Panc1 (cell line): ENCODE results near the gene SCYGR3. TPM values are rescaled to one million over a fixed set of nuclear protein-coding genes. Genes with fewer than 3 reads are reported as not detected.

Experiments used
- ATAC-seq: fragments of 200-7000 bp; cut with Tn5 transposase; 2 replicates; pipeline ENCODE4 v1.9.1; 2020; ENCODE audit warnings: mild to moderate bottlenecking, moderate library complexity
- BruUV-seq: library from RNA; stranded (reverse); fragments of 400-500 nt; replicated peaks from 2 replicates; lab custom pipeline; 2021; lab: Mats Ljungman, UMichigan
- CTCF ChIA-PET: fragments of 300-600 bp; sonication (Branson Sonifier 250); formaldehyde crosslinking; loops from one replicate; lab custom pipeline; 2022; ENCODE audit warnings: antibody characterized with exemption; lab: Charles Lee
- POLR2A ChIA-PET: fragments of 300-600 bp; sonication (Branson Sonifier 250); formaldehyde crosslinking; loops from one replicate; lab custom pipeline; 2022; ENCODE audit warnings: antibody characterized with exemption; lab: Charles Lee
- DNase-seq: peaks from one replicate; pipeline ENCODE4 v3.0.0-alpha.2; 2010; ENCODE audit warnings: low read depth, low spot score
- H3K27ac ChIP-seq: 2 replicates; pipeline ENCODE4 v1.5.1; 2011; ENCODE audit warnings: mild to moderate bottlenecking, low read length, inconsistent platforms
- H3K27me3 ChIP-seq: fragments of 200-500 bp; sonication (Bioruptor generic); 2 replicates; pipeline ENCODE4 v1.6.0; 2014; ENCODE audit warnings: low read length, inconsistent platforms; ENCODE audit not compliant: control insufficient read depth, insufficient read depth
- H3K36me3 ChIP-seq: fragments of 200-500 bp; sonication (Bioruptor generic); 2 replicates; pipeline ENCODE4 v1.5.1; 2014; ENCODE audit warnings: inconsistent platforms, mild to moderate bottlenecking, low read length, moderate library complexity; ENCODE audit not compliant: control insufficient read depth, insufficient read depth
- H3K4me1 ChIP-seq: 2 replicates; pipeline ENCODE4 v1.5.1; 2011; ENCODE audit warnings: inconsistent platforms, mild to moderate bottlenecking, low read length, moderate library complexity; ENCODE audit not compliant: control insufficient read depth, insufficient read depth
- H3K4me3 ChIP-seq, 2 experiments: 2 replicates each; pipeline ENCODE4 v1.5.1; 2011 to 2012; ENCODE audit warnings: low read depth in 2 of 2, low read length in 2 of 2, mild to moderate bottlenecking in 2 of 2, inconsistent platforms in 1 of 2, moderate library complexity in 1 of 2
- H3K9me3 ChIP-seq: fragments of 200-500 bp; sonication (Bioruptor generic); 2 replicates; pipeline ENCODE4 v1.5.1; 2014; ENCODE audit warnings: low read depth, mild to moderate bottlenecking, inconsistent platforms, low read length, moderate library complexity; ENCODE audit not compliant: control insufficient read depth, insufficient read depth
- CTCF ChIP-seq: fragments of 450-650 bp; IDR thresholded peaks from 2 replicates; pipeline ENCODE4 v1.5.1; 2017; ENCODE audit warnings: mild to moderate bottlenecking
- POLR2AphosphoS5 ChIP-seq: IDR thresholded peaks from 2 replicates; pipeline ENCODE4 v1.6.1; 2012; ENCODE audit warnings: mild to moderate bottlenecking, low read depth, low read length, moderate library complexity
- SIN3A ChIP-seq: IDR thresholded peaks from 2 replicates; pipeline ENCODE4 v1.6.1; 2012; ENCODE audit warnings: low read depth, mild to moderate bottlenecking, low read length, moderate library complexity, borderline replicate concordance; ENCODE audit not compliant: insufficient read depth
- TCF7L2 ChIP-seq: IDR thresholded peaks from 2 replicates; pipeline ENCODE4 v1.6.1; 2011; ENCODE audit warnings: mild to moderate bottlenecking, low read depth, low read length, inconsistent platforms
- in situ Hi-C: cut with HindIII; loops from 2 replicates; pipeline ENCODE4 v1.10.0; 2016; ENCODE audit warnings: low sequenced_read_pairs, low pct_unique_long_range_greater_than_20kb
- intact Hi-C: fragments of 100-400 bp; cut with micrococcal nuclease; formaldehyde crosslinking; loops from one replicate; pipeline ENCODE4 v1.10.0; 2022; ENCODE audit not compliant: unreplicated experiment
- total RNA-seq: library from RNA; stranded (reverse); gene quantifications from one replicate; pipeline ENCODE4 v1.2.1, GENCODE V29; 2021; ENCODE audit not compliant: unreplicated experiment
- TF ChIP-seq, protein P1 (sequence below), 2 experiments: IDR thresholded peaks; 2 replicates each; pipeline ENCODE4 v1.6.1; 2011 to 2012; ENCODE audit warnings: low read depth in 2 of 2, control low read depth in 1 of 2, low read length in 1 of 2, mild to moderate bottlenecking in 1 of 2, moderate library complexity in 1 of 2; ENCODE audit not compliant: insufficient read depth in 1 of 2

SCYGR3 gene
- total RNA-seq, 1 experiment from 2014 or later = not detected

DNA sequence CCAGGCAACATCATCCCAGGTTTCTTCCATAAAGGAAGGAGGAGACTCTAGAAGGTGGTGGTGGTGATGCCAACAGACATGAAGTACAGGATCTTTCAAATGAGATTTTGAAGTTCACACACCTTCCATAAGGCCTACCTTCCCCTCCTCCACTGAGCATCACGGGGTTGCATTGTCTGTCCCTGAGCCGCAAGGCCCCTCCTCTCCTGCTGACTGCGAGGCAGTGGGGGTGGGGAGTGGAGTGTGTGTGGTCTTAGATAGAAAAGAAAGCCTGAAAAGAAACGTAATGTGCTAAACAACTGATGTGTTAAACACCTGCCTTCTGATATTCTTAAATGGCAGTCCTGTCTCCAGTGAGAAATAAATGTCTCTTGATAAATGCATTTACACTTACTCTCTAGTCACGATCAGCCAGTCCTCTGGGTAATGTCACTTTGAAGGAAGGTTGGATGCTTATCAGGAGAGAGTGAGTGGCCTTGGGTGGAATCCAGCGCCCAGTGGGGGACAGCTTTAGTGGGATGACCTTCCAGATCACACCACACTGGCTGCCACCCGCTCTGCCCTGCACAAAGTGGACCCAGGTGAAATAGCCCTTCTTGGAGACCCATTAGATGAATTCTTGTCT lies 46.5 kb upstream of the SCYGR3 start:
- Histone ChIP-seq H3K9me3 (no peaks in the 10 kb centered on the region), H3K27me3 (no peaks in the 10 kb centered on the region), H3K36me3 (no peaks in the 10 kb centered on the region), H3K4me1 (no peaks in the 10 kb centered on the region), H3K27ac (no peak overlapping the region), H3K4me3 (no peak overlapping the region)
- no peak for DNase-seq
- no TSS peak for BruUV-seq
- TF ChIP-seq SIN3A (no peak), POLR2AphosphoS5 (no peak), TCF7L2 (no peak), CTCF (no peak)
- TF ChIP-seq, protein P1, sequence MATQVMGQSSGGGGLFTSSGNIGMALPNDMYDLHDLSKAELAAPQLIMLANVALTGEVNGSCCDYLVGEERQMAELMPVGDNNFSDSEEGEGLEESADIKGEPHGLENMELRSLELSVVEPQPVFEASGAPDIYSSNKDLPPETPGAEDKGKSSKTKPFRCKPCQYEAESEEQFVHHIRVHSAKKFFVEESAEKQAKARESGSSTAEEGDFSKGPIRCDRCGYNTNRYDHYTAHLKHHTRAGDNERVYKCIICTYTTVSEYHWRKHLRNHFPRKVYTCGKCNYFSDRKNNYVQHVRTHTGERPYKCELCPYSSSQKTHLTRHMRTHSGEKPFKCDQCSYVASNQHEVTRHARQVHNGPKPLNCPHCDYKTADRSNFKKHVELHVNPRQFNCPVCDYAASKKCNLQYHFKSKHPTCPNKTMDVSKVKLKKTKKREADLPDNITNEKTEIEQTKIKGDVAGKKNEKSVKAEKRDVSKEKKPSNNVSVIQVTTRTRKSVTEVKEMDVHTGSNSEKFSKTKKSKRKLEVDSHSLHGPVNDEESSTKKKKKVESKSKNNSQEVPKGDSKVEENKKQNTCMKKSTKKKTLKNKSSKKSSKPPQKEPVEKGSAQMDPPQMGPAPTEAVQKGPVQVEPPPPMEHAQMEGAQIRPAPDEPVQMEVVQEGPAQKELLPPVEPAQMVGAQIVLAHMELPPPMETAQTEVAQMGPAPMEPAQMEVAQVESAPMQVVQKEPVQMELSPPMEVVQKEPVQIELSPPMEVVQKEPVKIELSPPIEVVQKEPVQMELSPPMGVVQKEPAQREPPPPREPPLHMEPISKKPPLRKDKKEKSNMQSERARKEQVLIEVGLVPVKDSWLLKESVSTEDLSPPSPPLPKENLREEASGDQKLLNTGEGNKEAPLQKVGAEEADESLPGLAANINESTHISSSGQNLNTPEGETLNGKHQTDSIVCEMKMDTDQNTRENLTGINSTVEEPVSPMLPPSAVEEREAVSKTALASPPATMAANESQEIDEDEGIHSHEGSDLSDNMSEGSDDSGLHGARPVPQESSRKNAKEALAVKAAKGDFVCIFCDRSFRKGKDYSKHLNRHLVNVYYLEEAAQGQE (IDR thresholded peaks at IDR 0.05; ENCODE audit: insufficient read depth in 1 of 2, low read depth in 2 of 2, low read length in 1 of 2) = no peak
- no peak for ATAC-seq
- CTCF ChIA-PET = no interaction called here
- in situ Hi-C loops (no loop called here), intact Hi-C loops (no loop called here)
- POLR2A ChIA-PET = no interaction called here

DNA sequence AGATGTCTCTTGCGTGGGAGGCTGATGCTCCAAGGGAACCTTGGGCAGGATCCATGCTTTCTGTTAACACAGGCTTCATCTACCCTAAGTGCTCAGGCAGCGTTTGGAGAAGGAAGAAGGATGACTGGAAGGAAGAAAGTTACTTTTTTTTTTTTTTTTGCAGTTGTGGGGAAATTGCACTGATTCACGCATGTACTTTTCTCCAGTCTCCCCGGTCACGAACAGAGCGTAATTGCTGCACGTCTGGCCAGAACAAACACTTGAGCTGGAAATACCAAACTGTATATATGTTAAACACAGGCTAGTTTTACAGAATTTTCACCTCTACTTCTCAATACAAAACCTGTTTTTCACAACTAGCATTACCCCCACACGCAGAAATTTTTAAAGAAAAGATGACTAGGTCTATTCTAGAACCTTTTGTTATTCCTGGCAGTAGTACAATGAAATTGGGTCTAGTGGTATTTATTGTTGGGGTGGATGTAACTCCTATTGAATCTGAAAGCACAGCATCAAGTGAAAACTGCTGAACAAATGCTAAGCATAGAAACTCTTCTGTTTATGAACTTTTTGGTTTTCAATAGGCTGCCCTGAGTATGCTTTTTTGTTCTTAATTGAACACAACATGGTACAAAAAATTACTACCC lies 42.7 kb upstream of the SCYGR3 start:
- intact Hi-C loops (loop anchor here (10.0 kb wide), 1 partner anchor 253 kb away; no protein-coding TSS in a partner anchor), in situ Hi-C loops (no loop called here)
- Histone ChIP-seq H3K4me1 (no peaks in the 10 kb centered on the region), H3K9me3 (no peaks in the 10 kb centered on the region), H3K4me3 (no peak overlapping the region), H3K36me3 (no peaks in the 10 kb centered on the region), H3K27ac (no peak overlapping the region), H3K27me3 (no peaks in the 10 kb centered on the region)
- BruUV-seq = no TSS peak
- CTCF ChIA-PET = interaction anchor here (1.0 to 2.0 kb wide), 3 partner anchors 8 to 109 kb away, joined by 3 to 33 read pairs (median 6); no protein-coding TSS in a partner anchor
- no peak for ATAC-seq
- TF ChIP-seq POLR2AphosphoS5 (no peak), SIN3A (no peak), TCF7L2 (no peak), CTCF (no peak)
- TF ChIP-seq, protein P1 (IDR thresholded peaks at IDR 0.05; ENCODE audit: insufficient read depth in 1 of 2, low read depth in 2 of 2, low read length in 1 of 2) = no peak
- POLR2A ChIA-PET = no interaction called here
- no peak for DNase-seq
